Mononuclear cell (primary cell): ENCODE results near the gene NFYB. TPM values are rescaled to one million over a fixed set of nuclear protein-coding genes. Genes with fewer than 3 reads are reported as not detected.

Experiments
- total RNA-seq: library from RNA; depleted of rRNA; stranded (reverse); fragments of >200 nt; gene quantifications from one replicate; pipeline ENCODE4 v1.2.3, GENCODE V29; 2012

The NFYB gene
- total RNA-seq, 1 donor = 14.1 TPM

Other genes with a start within 250 kb of the NFYB start
- gene HSP90B1, start 207.8 kb downstream of the NFYB start, total RNA-seq = 412 TPM
- gene TDG, start 172.3 kb downstream of the NFYB start, total RNA-seq = 44.9 TPM
- gene GLT8D2, start 88.0 kb downstream of the NFYB start, total RNA-seq = not detected
- gene HCFC2, start 73.7 kb downstream of the NFYB start, total RNA-seq = 23.4 TPM
- gene TXNRD1, start 77.6 kb upstream of the NFYB start, total RNA-seq = 69.9 TPM
- gene EID3, start 165.5 kb upstream of the NFYB start, total RNA-seq = 19.9 TPM